Renal cortical epithelial cell (primary cell): ENCODE data around the gene LRRC23. TPM values are rescaled to one million over a fixed set of nuclear protein-coding genes. Genes with fewer than 3 reads are reported as not detected.
A peak's percentile ranks its signal among the peaks of the same experiment; 100 is the strongest.
"Not testable (repeated sequence)": the region's sequence is repeated elsewhere in the genome, so short reads cannot be mapped to it uniquely, and the experiment has no call there.

Experiments
- DNase-seq: peaks from one replicate; pipeline ENCODE4 v3.0.0-alpha.2; 2011; ENCODE audit warnings: low read depth
- total RNA-seq: library from RNA; depleted of rRNA; stranded (reverse); fragments of >200 nt; gene quantifications from 2 replicates; pipeline ENCODE4 v1.2.3, GENCODE V29; 2014

LRRC23 gene
- total RNA-seq, 1 donor from 2014 or later = 16.4 TPM

GRCh38 chr12:6902448-6902847 lies 2.2 kb upstream of the LRRC23 start:
- no peak for DNase-seq

- no peak for DNase-seq
Measured at GRCh38 chr12:6903722-6904121, 900 bp upstream of the LRRC23 start.

- no peak for DNase-seq
Measured at GRCh38 chr12:6905414-6906040, 905 bp downstream of the LRRC23 start.

GRCh38 chr12:6908141-6908540 lies 3.5 kb downstream of the LRRC23 start:
- not testable (repeated sequence) for DNase-seq

- no peak for DNase-seq
Measured at GRCh38 chr12:6909421-6910145, 5.0 kb downstream of the LRRC23 start.

GRCh38 chr12:6912164-6912935 lies 7.7 kb downstream of the LRRC23 start:
- DNase-seq = no peak

- no peak for DNase-seq
Measured at GRCh38 chr12:6914246-6914946, 9.8 kb downstream of the LRRC23 start, which contains the start of gene ENO2. Gene ENO2, plus strand, starts transcription at chr12:6914580. Its CDS starts 1,253 bp downstream, at chr12:6915833.

- no peak for DNase-seq
Measured at GRCh38 chr12:6914947-6915788, 10.5 kb downstream of the LRRC23 start.

- no peak for DNase-seq
Measured at GRCh38 chr12:6915789-6916285, 11.2 kb downstream of the LRRC23 start.

GRCh38 chr12:6916426-6917200 lies 12.0 kb downstream of the LRRC23 start:
- no peak for DNase-seq

- DNase-seq = no peak
Measured at GRCh38 chr12:6917491-6918231, 13.0 kb downstream of the LRRC23 start.

- DNase-seq = no peak
Measured at GRCh38 chr12:6919588-6919987, 15.0 kb downstream of the LRRC23 start.

GRCh38 chr12:6921539-6921938 lies 16.9 kb downstream of the LRRC23 start:
- DNase-seq = no peak

GRCh38 chr12:6921996-6922946 lies 17.6 kb downstream of the LRRC23 start:
- peak; percentile 30 for DNase-seq

GRCh38 chr12:6923003-6923732 lies 18.5 kb downstream of the LRRC23 start:
- no peak for DNase-seq

GRCh38 chr12:6923851-6924250 lies 19.2 kb downstream of the LRRC23 start:
- no peak for DNase-seq

GRCh38 chr12:6925239-6925539 lies 20.6 kb downstream of the LRRC23 start:
- DNase-seq = no peak
